T-helper 1 cell treated with Interleukin-12 subunit alpha and Interleukin-12 subunit beta and Interleukin-4 antibody, amounts not matched to agents 30 μg/mL and 1 μg/mL, for 36 hours (primary cell): ENCODE measurements around the gene ADGRG7.

Experiments
- H3K27ac Mint-ChIP-seq: one replicate; pipeline ENCODE4 v1.8.0; 2021; ENCODE audit warnings: mild to moderate bottlenecking, mixed read lengths
- H3K27me3 Mint-ChIP-seq: one replicate; pipeline ENCODE4 v1.8.0; 2021; ENCODE audit warnings: low read depth, mixed read lengths
- H3K36me3 Mint-ChIP-seq: one replicate; pipeline ENCODE4 v1.8.0; 2021; ENCODE audit warnings: low read depth, mixed read lengths
- H3K4me1 Mint-ChIP-seq: one replicate; pipeline ENCODE4 v1.8.0; 2021; ENCODE audit warnings: low read depth, mixed read lengths
- H3K4me3 Mint-ChIP-seq: one replicate; pipeline ENCODE4 v1.8.0; 2021; ENCODE audit warnings: mild to moderate bottlenecking, moderate library complexity, mixed read lengths
- H3K9me3 Mint-ChIP-seq: one replicate; pipeline ENCODE4 v1.8.0; 2021; ENCODE audit warnings: mixed read lengths

The ADGRG7 gene

GRCh38 chr3:100709842-100710260 is 100.5 kb downstream of the ADGRG7 start:
- peak overlapping the region; percentile 74 for H3K4me3 Mint-ChIP-seq

GRCh38 chr3:100710261-100710968 is 101.0 kb downstream of the ADGRG7 start:
- H3K4me3 Mint-ChIP-seq, result peak overlapping the region; percentile 74
- H3K27ac Mint-ChIP-seq, result peak overlapping the region; percentile 82
- no peaks in the 10 kb centered on the region for H3K27me3 Mint-ChIP-seq
- peaks cover 36% of the 10 kb centered on the region for H3K4me1 Mint-ChIP-seq
- peaks cover 27% of the 10 kb centered on the region for H3K36me3 Mint-ChIP-seq
- H3K9me3 Mint-ChIP-seq, result peaks cover 10% of the 10 kb centered on the region

More at GRCh38 chr3:100709842-100710260, 100.5 kb downstream of the ADGRG7 start:
- Mint-ChIP-seq H3K4me1 (peaks cover 31% of the 10 kb centered on the region), H3K27me3 (no peaks in the 10 kb centered on the region), H3K9me3 (peaks cover 10% of the 10 kb centered on the region), H3K27ac (peak overlapping the region; percentile 82), H3K36me3 (peaks cover 22% of the 10 kb centered on the region)

- no peaks in the 10 kb centered on the region for H3K27me3 Mint-ChIP-seq
- no peak overlapping the region for H3K27ac Mint-ChIP-seq
- H3K9me3 Mint-ChIP-seq, result peaks cover 3% of the 10 kb centered on the region
- peaks cover 42% of the 10 kb centered on the region for H3K36me3 Mint-ChIP-seq
- H3K4me3 Mint-ChIP-seq, result no peak overlapping the region
- H3K4me1 Mint-ChIP-seq, result peaks cover 47% of the 10 kb centered on the region
These were observed 105.8 kb downstream of the ADGRG7 start for GRCh38 chr3:100715176-100715575.

- Mint-ChIP-seq H3K4me1 (peaks cover 37% of the 10 kb centered on the region), H3K27me3 (no peaks in the 10 kb centered on the region), H3K27ac (no peak overlapping the region), H3K9me3 (no peaks in the 10 kb centered on the region), H3K36me3 (peaks cover 46% of the 10 kb centered on the region), H3K4me3 (peak overlapping the region; percentile 43)
These were observed 107.7 kb downstream of the ADGRG7 start for GRCh38 chr3:100717063-100717462.

GRCh38 chr3:100717637-100718487 is 108.5 kb downstream of the ADGRG7 start:
- H3K4me1 Mint-ChIP-seq, result peaks cover 30% of the 10 kb centered on the region
- peaks cover 46% of the 10 kb centered on the region for H3K36me3 Mint-ChIP-seq
- H3K27me3 Mint-ChIP-seq, result no peaks in the 10 kb centered on the region
- no peaks in the 10 kb centered on the region for H3K9me3 Mint-ChIP-seq
- no peak overlapping the region for H3K27ac Mint-ChIP-seq
- H3K4me3 Mint-ChIP-seq, result no peak overlapping the region

- H3K27me3 Mint-ChIP-seq, result no peaks in the 10 kb centered on the region
- peaks cover 27% of the 10 kb centered on the region for H3K4me1 Mint-ChIP-seq
- H3K4me3 Mint-ChIP-seq, result no peak overlapping the region
- no peaks in the 10 kb centered on the region for H3K9me3 Mint-ChIP-seq
- H3K36me3 Mint-ChIP-seq, result peaks cover 43% of the 10 kb centered on the region
- H3K27ac Mint-ChIP-seq, result peak overlapping the region; percentile 41
These were observed 109.7 kb downstream of the ADGRG7 start for GRCh38 chr3:100719136-100719535.

GRCh38 chr3:100720426-100720825 is 111.0 kb downstream of the ADGRG7 start:
- H3K36me3 Mint-ChIP-seq, result peaks cover 36% of the 10 kb centered on the region
- H3K27me3 Mint-ChIP-seq, result no peaks in the 10 kb centered on the region
- H3K9me3 Mint-ChIP-seq, result no peaks in the 10 kb centered on the region
- H3K4me3 Mint-ChIP-seq, result no peak overlapping the region
- H3K27ac Mint-ChIP-seq, result no peak overlapping the region
- peaks cover 21% of the 10 kb centered on the region for H3K4me1 Mint-ChIP-seq

GRCh38 chr3:100725935-100726513 is 116.6 kb downstream of the ADGRG7 start:
- H3K9me3 Mint-ChIP-seq, result no peaks in the 10 kb centered on the region
- H3K36me3 Mint-ChIP-seq, result peaks cover 40% of the 10 kb centered on the region
- H3K4me3 Mint-ChIP-seq, result no peak overlapping the region
- H3K27ac Mint-ChIP-seq, result no peak overlapping the region
- peaks cover 19% of the 10 kb centered on the region for H3K4me1 Mint-ChIP-seq
- no peaks in the 10 kb centered on the region for H3K27me3 Mint-ChIP-seq

GRCh38 chr3:100726706-100727105 is 117.3 kb downstream of the ADGRG7 start:
- no peaks in the 10 kb centered on the region for H3K9me3 Mint-ChIP-seq
- H3K4me3 Mint-ChIP-seq, result no peak overlapping the region
- H3K36me3 Mint-ChIP-seq, result peaks cover 37% of the 10 kb centered on the region
- peak overlapping the region; percentile 34 for H3K27ac Mint-ChIP-seq
- no peaks in the 10 kb centered on the region for H3K27me3 Mint-ChIP-seq
- H3K4me1 Mint-ChIP-seq, result peaks cover 19% of the 10 kb centered on the region

GRCh38 chr3:100730524-100730923 is 121.1 kb downstream of the ADGRG7 start:
- Mint-ChIP-seq H3K36me3 (peaks cover 45% of the 10 kb centered on the region), H3K4me3 (no peak overlapping the region), H3K27me3 (no peaks in the 10 kb centered on the region), H3K9me3 (no peaks in the 10 kb centered on the region), H3K27ac (no peak overlapping the region), H3K4me1 (peaks cover 30% of the 10 kb centered on the region)

GRCh38 chr3:100732435-100732834 is 123.0 kb downstream of the ADGRG7 start:
- Mint-ChIP-seq H3K36me3 (peaks cover 49% of the 10 kb centered on the region), H3K27me3 (no peaks in the 10 kb centered on the region), H3K27ac (no peak overlapping the region), H3K4me1 (peaks cover 22% of the 10 kb centered on the region), H3K9me3 (no peaks in the 10 kb centered on the region), H3K4me3 (no peak overlapping the region)

GRCh38 chr3:100737334-100737733 is 127.9 kb downstream of the ADGRG7 start:
- Mint-ChIP-seq H3K27ac (no peak overlapping the region), H3K4me1 (peaks cover 19% of the 10 kb centered on the region), H3K9me3 (no peaks in the 10 kb centered on the region), H3K27me3 (no peaks in the 10 kb centered on the region), H3K4me3 (no peak overlapping the region), H3K36me3 (peaks cover 56% of the 10 kb centered on the region)

- Mint-ChIP-seq H3K4me3 (no peak overlapping the region), H3K27me3 (no peaks in the 10 kb centered on the region), H3K27ac (no peak overlapping the region), H3K9me3 (no peaks in the 10 kb centered on the region), H3K36me3 (peaks cover 49% of the 10 kb centered on the region), H3K4me1 (peaks cover 6% of the 10 kb centered on the region)
These were observed 130.8 kb downstream of the ADGRG7 start for GRCh38 chr3:100740207-100740606.

- H3K4me1 Mint-ChIP-seq, result peaks cover 3% of the 10 kb centered on the region
- no peaks in the 10 kb centered on the region for H3K9me3 Mint-ChIP-seq
- H3K27ac Mint-ChIP-seq, result no peak overlapping the region
- no peaks in the 10 kb centered on the region for H3K27me3 Mint-ChIP-seq
- H3K36me3 Mint-ChIP-seq, result peaks cover 44% of the 10 kb centered on the region
- H3K4me3 Mint-ChIP-seq, result no peak overlapping the region
These were observed 134.1 kb downstream of the ADGRG7 start for GRCh38 chr3:100743535-100743934.
